GM19099 (cell line): ENCODE results near the gene ITIH1.

ENCODE experiments used
- POLR2A ChIP-seq: IDR thresholded peaks from 3 replicates; pipeline ENCODE4 v1.6.1; 2011; ENCODE audit warnings: low read depth; ENCODE audit not compliant: insufficient read length; ENCODE audit errors: extremely low read depth

ITIH1 gene

GRCh38 chr3:52771334-52771681 is 6.1 kb upstream of the ITIH1 start:
- TF ChIP-seq POLR2A, result no peak

GRCh38 chr3:52771702-52772101 is 5.7 kb upstream of the ITIH1 start:
- TF ChIP-seq POLR2A, result no peak

GRCh38 chr3:52773361-52774065 is 3.9 kb upstream of the ITIH1 start:
- no peak for TF ChIP-seq POLR2A

GRCh38 chr3:52774066-52774713 is 3.2 kb upstream of the ITIH1 start:
- no peak for TF ChIP-seq POLR2A

GRCh38 chr3:52774901-52775864 is 2.2 kb upstream of the ITIH1 start:
- TF ChIP-seq POLR2A, result no peak

- TF ChIP-seq POLR2A, result no peak
These were observed 1.5 kb upstream of the ITIH1 start for GRCh38 chr3:52775877-52776276.

- TF ChIP-seq POLR2A, result no peak
These were observed 783 bp downstream of the ITIH1 start for GRCh38 chr3:52777959-52778805.

- TF ChIP-seq POLR2A, result no peak
These were observed 1.8 kb downstream of the ITIH1 start for GRCh38 chr3:52779011-52779836.

- TF ChIP-seq POLR2A, result no peak
These were observed 2.6 kb downstream of the ITIH1 start for GRCh38 chr3:52779837-52780585.

- TF ChIP-seq POLR2A, result no peak
These were observed 4.3 kb downstream of the ITIH1 start for GRCh38 chr3:52781741-52782140.

- TF ChIP-seq POLR2A, result no peak
These were observed 5.2 kb downstream of the ITIH1 start for GRCh38 chr3:52782412-52783210.

- no peak for TF ChIP-seq POLR2A
These were observed 5.8 kb downstream of the ITIH1 start for GRCh38 chr3:52783211-52783555.
